Activated CD4-positive, alpha-beta memory T cell treated with anti-CD3 and anti-CD28 coated beads, Interleukin-2, amount 10 ng/mL, durations not matched to agents 7 days and 5 days (primary cell): ENCODE measurements around the gene IPO13. TPM values are rescaled to one million over a fixed set of nuclear protein-coding genes. Genes with fewer than 3 reads are reported as not detected.

Experiments used
- CTCF ChIA-PET: fragments of 350-600 bp; sonication (Branson Sonifier 250); formaldehyde crosslinking; loops from one replicate; lab custom pipeline; 2021; ENCODE audit warnings: antibody characterized with exemption, inconsistent platforms; lab: Charles Lee
- POLR2A ChIA-PET: fragments of 350-600 bp; sonication (Branson Sonifier 250); formaldehyde crosslinking; loops from one replicate; lab custom pipeline; 2021; ENCODE audit warnings: antibody characterized with exemption; lab: Charles Lee
- DNase-seq: peaks from one replicate; pipeline ENCODE4 v3.0.0-alpha.2; 2020
- H3K27ac Mint-ChIP-seq: one replicate; pipeline ENCODE4 v1.8.0; 2021; ENCODE audit warnings: mild to moderate bottlenecking, mixed read lengths
- H3K27me3 Mint-ChIP-seq: one replicate; pipeline ENCODE4 v1.8.0; 2021; ENCODE audit warnings: mixed read lengths
- H3K36me3 Mint-ChIP-seq: one replicate; pipeline ENCODE4 v1.8.0; 2021; ENCODE audit warnings: low read depth, mixed read lengths
- H3K4me1 Mint-ChIP-seq: one replicate; pipeline ENCODE4 v1.8.0; 2021; ENCODE audit warnings: mixed read lengths
- H3K4me3 Mint-ChIP-seq: one replicate; pipeline ENCODE4 v1.8.0; 2021; ENCODE audit warnings: mild to moderate bottlenecking, mixed read lengths
- H3K9me3 Mint-ChIP-seq: one replicate; pipeline ENCODE4 v1.8.0; 2021; ENCODE audit warnings: mixed read lengths
- total RNA-seq, 2 experiments: library from RNA; stranded (reverse); gene quantifications; one replicate each; pipeline ENCODE4 v1.2.3, GENCODE V29; 2021

IPO13 gene
- total RNA-seq, 2 experiments from 2014 or later, result 21.5 to 23.5 TPM

DNA sequence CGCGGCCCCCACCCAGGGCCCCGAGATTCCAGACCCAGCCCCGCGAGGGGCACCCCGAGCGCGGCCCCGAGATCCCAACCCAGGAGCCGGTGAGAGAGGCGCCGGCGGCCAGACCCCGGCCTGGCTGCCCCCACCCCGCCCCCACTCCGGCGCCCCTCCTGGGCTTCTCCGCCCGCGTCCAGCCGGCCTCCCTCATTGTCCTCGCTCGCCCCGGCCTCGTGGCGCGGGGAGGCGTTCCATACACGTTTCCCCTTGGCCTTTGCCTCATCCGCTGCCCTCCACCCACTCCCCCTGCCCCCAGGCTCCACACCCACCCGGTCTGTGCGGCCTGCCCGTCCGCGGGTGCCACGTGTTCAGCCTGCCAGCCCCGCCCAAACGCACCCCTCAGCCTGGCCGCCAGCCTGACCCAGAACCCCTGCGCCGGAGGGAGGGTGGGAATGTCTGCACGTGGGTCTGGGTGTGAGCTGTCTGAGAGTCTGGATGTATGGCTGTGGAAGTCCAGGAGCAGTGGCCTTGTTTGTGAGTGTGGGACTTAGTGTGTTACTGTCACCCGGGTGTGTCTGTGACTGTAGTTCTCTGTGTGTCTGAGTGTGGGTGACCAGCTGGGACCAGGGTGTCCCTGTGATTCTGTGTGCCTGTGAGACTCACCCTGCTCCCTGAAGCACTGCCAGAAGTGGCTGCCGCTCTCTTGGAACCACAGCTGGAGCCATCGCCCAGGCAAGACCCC lies 32.9 kb downstream of the IPO13 start:
- Mint-ChIP-seq H3K27me3 (no peaks in the 10 kb centered on the region), H3K4me1 (peaks cover 46% of the 10 kb centered on the region), H3K4me3 (peak overlapping the region; percentile 79), H3K36me3 (peaks cover 25% of the 10 kb centered on the region), H3K9me3 (no peaks in the 10 kb centered on the region), H3K27ac (peak overlapping the region; percentile 44)
- CTCF ChIA-PET, result interaction anchor here (0.9 kb wide), 1 partner anchor 25 kb away, joined by 4 read pairs; no protein-coding TSS in a partner anchor
- POLR2A ChIA-PET, result interaction anchor here (1.3 kb wide), 1 partner anchor 10 kb away, joined by 4 read pairs; the partner anchor contains the start of gene DPH2
- DNase-seq, result no peak

DNA sequence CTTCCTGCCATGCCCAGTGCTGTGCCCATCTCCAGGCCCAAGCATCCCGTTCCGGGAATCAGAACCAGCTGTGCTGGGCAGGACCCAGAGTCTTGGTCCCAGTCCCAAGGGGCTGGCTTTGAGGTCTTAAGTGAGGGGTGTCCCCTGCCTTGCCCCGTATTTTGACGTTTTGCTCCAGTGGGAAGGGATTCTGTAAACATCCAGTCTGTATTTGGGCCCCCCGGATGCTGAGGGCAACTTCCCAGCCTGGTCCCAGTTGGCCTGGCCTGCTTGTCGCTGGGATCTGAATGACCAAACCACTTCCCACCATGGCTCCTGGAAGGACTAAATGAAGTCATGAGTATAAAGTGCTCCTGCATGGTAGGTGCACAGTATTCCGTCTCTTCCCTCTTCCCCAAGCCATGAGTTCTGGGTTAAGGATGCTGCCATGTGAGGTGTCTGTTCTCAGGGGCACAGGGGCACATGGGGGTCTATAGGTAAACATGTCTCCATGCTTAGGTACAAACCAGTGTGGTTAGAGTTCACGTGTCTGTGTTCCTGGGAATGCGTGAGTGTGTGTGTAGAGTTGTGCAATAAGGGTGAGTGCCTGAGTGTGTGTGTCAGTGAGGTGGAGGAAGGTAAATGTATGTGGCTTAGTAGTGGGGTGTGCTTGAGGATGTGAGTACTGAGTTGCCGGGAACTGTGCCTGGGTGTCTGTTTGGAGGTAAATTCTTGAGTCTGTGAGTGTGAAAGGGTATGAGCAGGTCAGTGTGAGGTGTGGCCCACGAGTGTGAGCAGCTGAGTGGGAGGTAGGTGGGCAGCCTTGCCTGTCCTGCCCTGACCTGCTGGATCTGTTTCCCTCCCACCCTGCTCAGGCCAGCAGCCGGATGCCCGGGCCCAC lies 33.7 kb downstream of the IPO13 start:
- Mint-ChIP-seq H3K9me3 (no peaks in the 10 kb centered on the region), H3K27ac (peak overlapping the region; percentile 44), H3K27me3 (no peaks in the 10 kb centered on the region), H3K36me3 (peaks cover 25% of the 10 kb centered on the region), H3K4me3 (peak overlapping the region; percentile 79), H3K4me1 (peaks cover 45% of the 10 kb centered on the region)
- ChIA-PET CTCF (interaction anchor here (0.9 kb wide), 1 partner anchor 24 kb away, joined by 4 read pairs; no protein-coding TSS in a partner anchor), POLR2A (interaction anchor here (1.3 kb wide), 1 partner anchor 11 kb away, joined by 4 read pairs; the partner anchor contains the start of gene DPH2)
- no peak for DNase-seq

DNA sequence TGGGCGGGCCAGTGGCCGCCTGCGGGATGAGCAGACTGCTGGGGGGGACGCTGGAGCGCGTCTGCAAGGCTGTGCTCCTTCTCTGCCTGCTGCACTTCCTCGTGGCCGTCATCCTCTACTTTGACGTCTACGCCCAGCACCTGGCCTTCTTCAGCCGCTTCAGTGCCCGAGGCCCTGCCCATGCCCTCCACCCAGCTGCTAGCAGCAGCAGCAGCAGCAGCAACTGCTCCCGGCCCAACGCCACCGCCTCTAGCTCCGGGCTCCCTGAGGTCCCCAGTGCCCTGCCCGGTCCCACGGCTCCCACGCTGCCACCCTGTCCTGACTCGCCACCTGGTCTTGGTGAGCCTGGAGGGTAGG lies 34.4 kb downstream of the IPO13 start:
- ChIA-PET POLR2A (no interaction called here), CTCF (no interaction called here)
- Mint-ChIP-seq H3K4me3 (peak overlapping the region; percentile 12), H3K4me1 (peaks cover 41% of the 10 kb centered on the region), H3K27me3 (no peaks in the 10 kb centered on the region), H3K27ac (no peak overlapping the region), H3K36me3 (peaks cover 21% of the 10 kb centered on the region), H3K9me3 (no peaks in the 10 kb centered on the region)
- no peak for DNase-seq

DNA sequence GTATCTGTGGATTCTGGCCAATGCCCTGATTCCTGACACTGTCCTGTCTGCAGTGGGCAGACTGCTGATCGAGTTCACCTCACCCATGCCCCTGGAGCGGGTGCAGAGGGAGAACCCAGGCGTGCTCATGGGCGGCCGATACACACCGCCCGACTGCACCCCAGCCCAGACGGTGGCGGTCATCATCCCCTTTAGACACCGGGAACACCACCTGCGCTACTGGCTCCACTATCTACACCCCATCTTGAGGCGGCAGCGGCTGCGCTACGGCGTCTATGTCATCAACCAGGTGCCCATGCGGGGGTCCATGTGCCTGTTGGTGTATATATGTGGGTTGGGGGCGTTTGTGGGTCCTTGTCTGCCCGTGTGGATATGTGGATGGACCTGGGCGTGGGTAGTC lies 34.9 kb downstream of the IPO13 start:
- H3K9me3 Mint-ChIP-seq, result no peaks in the 10 kb centered on the region
- no peak overlapping the region for H3K27ac Mint-ChIP-seq
- H3K4me1 Mint-ChIP-seq, result peaks cover 36% of the 10 kb centered on the region
- ChIA-PET CTCF (no interaction called here), POLR2A (no interaction called here)
- H3K27me3 Mint-ChIP-seq, result no peaks in the 10 kb centered on the region
- H3K36me3 Mint-ChIP-seq, result peaks cover 16% of the 10 kb centered on the region
- DNase-seq, result no peak
- H3K4me3 Mint-ChIP-seq, result no peak overlapping the region

DNA sequence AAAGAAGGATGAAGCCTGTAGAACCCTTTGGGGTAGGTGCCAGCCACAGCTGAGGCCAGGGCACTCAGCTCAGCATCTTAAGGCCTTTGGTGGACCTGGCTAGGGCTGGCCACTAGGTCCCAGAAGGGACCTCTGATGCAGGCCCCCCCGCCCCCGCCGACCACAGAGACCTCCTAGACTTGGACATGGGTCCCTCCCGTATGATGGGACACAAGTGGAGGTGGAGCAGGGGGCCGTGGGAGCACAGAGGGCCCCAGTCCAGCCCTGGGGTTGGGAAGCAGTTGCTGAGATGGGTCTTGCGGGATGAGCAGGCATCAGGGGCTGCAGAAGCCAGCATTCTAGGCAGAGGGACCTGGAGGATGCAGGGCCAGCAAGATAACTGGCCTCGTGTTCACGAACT lies 35.5 kb downstream of the IPO13 start:
- H3K27me3 Mint-ChIP-seq, result no peaks in the 10 kb centered on the region
- CTCF ChIA-PET, result no interaction called here
- no peak overlapping the region for H3K27ac Mint-ChIP-seq

DNA sequence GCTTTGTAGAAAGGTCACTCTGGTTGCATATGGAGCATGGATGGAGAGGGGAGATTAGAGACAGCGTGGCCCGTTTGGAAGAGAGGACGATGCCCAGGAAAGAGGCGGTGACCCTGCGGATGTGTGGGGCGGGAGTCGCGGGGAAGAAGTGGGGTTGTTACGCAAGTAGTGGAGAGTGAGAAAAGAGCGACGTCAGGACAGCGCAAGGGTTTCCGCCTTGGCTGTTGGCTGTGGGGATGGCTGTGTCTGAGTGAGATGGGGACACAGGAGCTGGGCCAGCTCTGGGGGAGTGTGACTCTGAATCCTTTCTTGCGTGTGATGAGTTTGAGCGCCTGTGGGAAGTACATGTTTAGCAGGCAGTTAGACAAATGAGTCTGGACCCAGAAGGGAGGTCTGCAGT lies 36.1 kb downstream of the IPO13 start:
- Mint-ChIP-seq H3K27me3 (no peaks in the 10 kb centered on the region), H3K9me3 (no peaks in the 10 kb centered on the region), H3K4me3 (no peak overlapping the region), H3K27ac (no peak overlapping the region), H3K36me3 (peaks cover 4% of the 10 kb centered on the region), H3K4me1 (peaks cover 24% of the 10 kb centered on the region)
- CTCF ChIA-PET, result no interaction called here
- DNase-seq, result no peak
- POLR2A ChIA-PET, result no interaction called here

More for the DNA sequence above, 35.5 kb downstream of the IPO13 start:
- no peaks in the 10 kb centered on the region for H3K9me3 Mint-ChIP-seq
- H3K36me3 Mint-ChIP-seq, result peaks cover 10% of the 10 kb centered on the region
- no peak overlapping the region for H3K4me3 Mint-ChIP-seq
- H3K4me1 Mint-ChIP-seq, result peaks cover 30% of the 10 kb centered on the region
- POLR2A ChIA-PET, result no interaction called here
- no peak for DNase-seq

DNA sequence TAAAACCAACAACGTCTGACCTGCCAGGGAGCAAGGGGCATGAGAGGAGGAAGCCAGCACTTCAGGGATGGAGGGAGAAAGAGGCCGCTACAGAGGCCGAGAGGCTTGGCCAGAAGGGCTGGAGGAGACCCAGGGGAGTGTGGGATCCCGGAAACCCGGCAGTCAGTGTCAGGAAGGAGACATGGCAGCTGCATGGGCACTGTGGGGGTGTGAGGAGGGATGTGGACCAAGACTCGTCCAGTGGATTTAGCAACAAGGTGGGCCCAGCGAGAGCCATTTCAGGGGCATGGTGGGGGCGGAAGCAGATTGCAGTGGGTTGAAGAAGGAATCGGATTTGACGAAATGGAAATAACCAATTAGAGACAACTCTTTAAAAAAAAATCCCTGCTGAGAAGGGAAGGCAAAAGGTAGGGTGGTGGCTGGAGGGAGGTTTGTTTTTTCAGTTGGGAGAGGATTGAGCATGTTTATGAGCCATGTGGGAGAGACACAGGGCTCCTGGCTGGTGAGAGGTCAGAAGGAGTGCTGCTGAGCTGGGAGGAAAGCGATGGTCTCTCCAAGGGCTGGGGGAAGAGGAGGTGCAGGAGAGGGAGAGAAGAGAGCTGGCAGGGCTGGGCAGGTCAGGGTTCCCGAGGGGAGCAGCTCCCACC lies 36.6 kb downstream of the IPO13 start:
- no peaks in the 10 kb centered on the region for H3K9me3 Mint-ChIP-seq
- DNase-seq, result no peak
- peaks cover 19% of the 10 kb centered on the region for H3K4me1 Mint-ChIP-seq
- no peaks in the 10 kb centered on the region for H3K36me3 Mint-ChIP-seq
- H3K27ac Mint-ChIP-seq, result no peak overlapping the region
- ChIA-PET CTCF (no interaction called here), POLR2A (no interaction called here)
- no peak overlapping the region for H3K4me3 Mint-ChIP-seq
- no peaks in the 10 kb centered on the region for H3K27me3 Mint-ChIP-seq

DNA sequence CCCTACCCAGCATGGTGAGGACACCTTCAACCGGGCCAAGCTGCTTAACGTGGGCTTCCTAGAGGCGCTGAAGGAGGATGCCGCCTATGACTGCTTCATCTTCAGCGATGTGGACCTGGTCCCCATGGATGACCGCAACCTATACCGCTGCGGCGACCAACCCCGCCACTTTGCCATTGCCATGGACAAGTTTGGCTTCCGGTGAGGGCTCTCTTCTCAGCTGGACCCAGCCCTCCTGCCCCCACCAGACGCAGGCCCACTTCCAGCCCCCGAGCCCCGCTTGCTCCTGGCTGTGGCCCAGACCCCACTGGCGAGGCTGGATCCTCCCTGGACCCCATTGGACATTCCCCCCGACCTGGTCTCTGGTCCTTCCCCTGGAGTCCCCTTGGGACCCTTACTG lies 38.1 kb downstream of the IPO13 start:
- Mint-ChIP-seq H3K9me3 (no peaks in the 10 kb centered on the region), H3K4me3 (no peak overlapping the region), H3K27ac (no peak overlapping the region), H3K27me3 (no peaks in the 10 kb centered on the region), H3K4me1 (peaks cover 13% of the 10 kb centered on the region), H3K36me3 (no peaks in the 10 kb centered on the region)
- ChIA-PET CTCF (no interaction called here), POLR2A (no interaction called here)
- no peak for DNase-seq

DNA sequence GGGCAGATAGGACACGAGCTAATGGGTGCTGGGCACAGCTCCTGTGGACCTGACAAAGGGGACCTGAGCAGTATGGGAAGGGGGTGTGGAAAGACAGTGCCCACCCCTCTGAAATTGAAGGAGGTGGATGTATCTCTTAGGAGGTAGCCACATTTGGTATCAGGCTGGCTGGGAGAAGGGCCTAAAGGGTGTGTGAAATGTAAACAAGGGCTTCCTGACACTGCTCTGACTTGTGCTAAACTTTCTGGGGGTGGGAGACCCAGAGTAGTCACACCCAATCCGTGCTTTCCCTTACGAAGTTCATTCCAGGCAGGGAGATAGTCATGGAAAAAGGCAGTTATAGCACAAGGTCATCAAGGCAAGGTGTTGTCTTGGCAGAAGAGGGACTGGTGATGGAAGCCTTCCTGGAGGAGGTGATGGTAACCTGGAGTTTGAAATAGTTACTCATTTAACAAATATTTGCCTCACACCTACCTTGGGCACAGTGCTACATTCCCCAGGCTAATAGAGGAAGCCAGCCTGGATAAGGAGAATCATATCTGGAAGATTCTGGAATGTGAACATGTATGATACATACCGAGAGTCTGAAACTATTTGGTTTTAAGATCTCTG lies 39.3 kb downstream of the IPO13 start:
- Mint-ChIP-seq H3K27me3 (no peaks in the 10 kb centered on the region), H3K4me3 (no peak overlapping the region), H3K4me1 (peaks cover 6% of the 10 kb centered on the region), H3K36me3 (no peaks in the 10 kb centered on the region), H3K27ac (no peak overlapping the region), H3K9me3 (no peaks in the 10 kb centered on the region)
- CTCF ChIA-PET, result no interaction called here
- POLR2A ChIA-PET, result interaction anchor here (2.5 kb wide), 1 partner anchor 10 kb away, joined by 9 read pairs; the partner anchor contains the start of gene ATP6V0B
- no peak for DNase-seq

DNA sequence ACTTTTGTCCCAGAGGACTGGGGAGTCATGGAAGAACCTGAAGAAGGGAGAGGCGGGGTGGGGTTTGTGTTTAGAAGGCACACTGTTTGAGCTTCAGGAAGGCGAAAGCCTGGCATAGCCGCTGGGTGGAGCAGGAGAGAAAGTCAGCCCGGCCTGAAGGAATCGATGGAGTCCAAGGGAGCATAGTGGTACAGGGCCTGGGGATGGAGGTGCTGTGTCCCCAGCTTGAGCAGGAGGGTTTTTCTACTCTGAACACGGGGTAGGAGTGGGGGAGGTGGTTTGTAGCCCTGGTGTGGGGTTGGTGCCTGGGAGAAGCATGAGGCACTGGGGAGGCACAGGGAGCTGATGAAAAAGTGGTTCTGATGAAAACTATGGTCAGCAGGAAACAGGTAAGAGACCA lies 40.0 kb downstream of the IPO13 start:
- H3K36me3 Mint-ChIP-seq, result no peaks in the 10 kb centered on the region
- peaks cover 12% of the 10 kb centered on the region for H3K4me1 Mint-ChIP-seq
- CTCF ChIA-PET, result no interaction called here
- POLR2A ChIA-PET, result interaction anchor here (2.5 kb wide), 1 partner anchor 11 kb away, joined by 9 read pairs; the partner anchor contains the start of gene ATP6V0B
- H3K9me3 Mint-ChIP-seq, result no peaks in the 10 kb centered on the region
- H3K4me3 Mint-ChIP-seq, result no peak overlapping the region
- H3K27ac Mint-ChIP-seq, result no peak overlapping the region
- H3K27me3 Mint-ChIP-seq, result no peaks in the 10 kb centered on the region
- DNase-seq, result no peak

DNA sequence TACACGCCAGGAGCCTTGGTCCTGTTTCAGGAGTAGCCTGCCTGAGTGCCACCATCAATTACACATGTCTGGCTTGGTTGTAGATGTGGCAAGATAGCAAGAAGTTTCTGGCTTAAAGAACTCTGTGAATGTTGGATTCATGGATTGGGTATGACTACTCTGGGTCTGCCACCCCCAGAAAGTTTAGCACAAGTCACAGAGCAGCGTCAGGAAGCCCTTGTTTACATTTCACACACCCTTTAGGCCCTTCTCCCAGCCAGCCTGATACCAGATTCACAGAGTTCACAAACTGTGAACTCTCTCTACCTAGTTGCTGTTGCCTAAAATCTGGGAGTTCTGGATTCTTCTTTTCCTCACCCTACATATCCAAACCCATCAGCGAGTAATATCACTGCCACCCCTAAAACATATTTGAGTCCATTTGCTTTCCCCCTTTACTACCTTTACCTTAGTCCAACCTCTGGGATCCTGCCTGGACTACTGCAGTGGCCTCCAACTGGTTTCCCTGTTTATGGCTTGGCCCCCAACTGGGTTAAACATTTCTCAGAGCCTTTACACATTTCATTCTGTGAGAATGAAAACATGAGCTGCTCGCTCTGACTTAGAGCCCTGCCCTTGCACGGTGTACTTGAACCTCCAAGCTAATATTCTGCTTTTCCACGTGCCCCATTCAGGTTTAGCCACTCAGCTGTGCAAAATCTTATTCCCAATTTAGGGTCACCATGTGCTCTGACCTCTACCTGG lies 40.6 kb downstream of the IPO13 start:
- Mint-ChIP-seq H3K4me3 (no peak overlapping the region), H3K27ac (no peak overlapping the region), H3K9me3 (no peaks in the 10 kb centered on the region)

More for the DNA sequence above, 40.6 kb downstream of the IPO13 start:
- ChIA-PET CTCF (no interaction called here), POLR2A (interaction anchor here (2.5 kb wide), 1 partner anchor 12 kb away, joined by 9 read pairs; the partner anchor contains the start of gene ATP6V0B)
- no peak for DNase-seq
- Mint-ChIP-seq H3K36me3 (no peaks in the 10 kb centered on the region), H3K27me3 (no peaks in the 10 kb centered on the region), H3K4me1 (peaks cover 17% of the 10 kb centered on the region)
